ENCODE results near the gene NKX3-2.

The NKX3-2 gene

GRCh38 chr4:13546142-13546940 lies 2.0 kb upstream of the NKX3-2 start:
- in situ Hi-C loops (cut with MboI; ENCODE audit: low sequenced_read_pairs), result loop anchor here (10.0 kb wide), 1 partner anchor 702 kb away; no protein-coding TSS in a partner anchor

GRCh38 chr4:13545394-13545808 lies 1.1 kb upstream of the NKX3-2 start:
- in situ Hi-C loops (cut with MboI; ENCODE audit: low sequenced_read_pairs), result loop anchor here (10.0 kb wide), 1 partner anchor 701 kb away; no protein-coding TSS in a partner anchor

GRCh38 chr4:13544606-13545393 lies 492 bp upstream of the NKX3-2 start:
- in situ Hi-C loops (cut with MboI; ENCODE audit: low sequenced_read_pairs), result loop anchor here (10.0 kb wide), 1 partner anchor 700 kb away; no protein-coding TSS in a partner anchor

GRCh38 chr4:13543032-13543838 lies 1.1 kb downstream of the NKX3-2 start:
- in situ Hi-C loops (cut with MboI; ENCODE audit: low sequenced_read_pairs), result loop anchor here (10.0 kb wide), 1 partner anchor 698 kb away; no protein-coding TSS in a partner anchor

- in situ Hi-C loops (cut with MboI; ENCODE audit: low sequenced_read_pairs), result loop anchor here (10.0 kb wide), 1 partner anchor 698 kb away; no protein-coding TSS in a partner anchor
Observed at GRCh38 chr4:13542577-13543031, 1.7 kb downstream of the NKX3-2 start.

GRCh38 chr4:13541720-13542576 lies 2.4 kb downstream of the NKX3-2 start:
- in situ Hi-C loops (cut with MboI; ENCODE audit: low sequenced_read_pairs), result loop anchor here (10.0 kb wide), 1 partner anchor 697 kb away; no protein-coding TSS in a partner anchor

GRCh38 chr4:13541176-13541604 lies 3.1 kb downstream of the NKX3-2 start:
- in situ Hi-C loops (cut with MboI; ENCODE audit: low sequenced_read_pairs), result loop anchor here (10.0 kb wide), 1 partner anchor 696 kb away; no protein-coding TSS in a partner anchor

GRCh38 chr4:13540446-13541175 lies 3.7 kb downstream of the NKX3-2 start:
- in situ Hi-C loops (cut with MboI; ENCODE audit: low sequenced_read_pairs), result loop anchor here (10.0 kb wide), 1 partner anchor 696 kb away; no protein-coding TSS in a partner anchor

- in situ Hi-C loops (cut with MboI; ENCODE audit: low sequenced_read_pairs), result loop anchor here (10.0 kb wide), 1 partner anchor 695 kb away; no protein-coding TSS in a partner anchor
Observed at GRCh38 chr4:13539619-13540445, 4.5 kb downstream of the NKX3-2 start.

- in situ Hi-C loops (cut with MboI; ENCODE audit: low sequenced_read_pairs), result no loop called here
Observed at GRCh38 chr4:13539047-13539618, 5.2 kb downstream of the NKX3-2 start.

- in situ Hi-C loops (cut with MboI; ENCODE audit: low sequenced_read_pairs), result no loop called here
Observed at GRCh38 chr4:13538427-13538973, 5.8 kb downstream of the NKX3-2 start.

GRCh38 chr4:13537832-13538177 lies 6.5 kb downstream of the NKX3-2 start:
- in situ Hi-C loops (cut with MboI; ENCODE audit: low sequenced_read_pairs), result no loop called here

GRCh38 chr4:13537011-13537831 lies 7.1 kb downstream of the NKX3-2 start:
- in situ Hi-C loops (cut with MboI; ENCODE audit: low sequenced_read_pairs), result no loop called here

- in situ Hi-C loops (cut with MboI; ENCODE audit: low sequenced_read_pairs), result no loop called here
Observed at GRCh38 chr4:13536607-13537006, 7.7 kb downstream of the NKX3-2 start.

- in situ Hi-C loops (cut with MboI; ENCODE audit: low sequenced_read_pairs), result no loop called here
Observed at GRCh38 chr4:13535708-13536361, 8.5 kb downstream of the NKX3-2 start.

- in situ Hi-C loops (cut with MboI; ENCODE audit: low sequenced_read_pairs), result no loop called here
Observed at GRCh38 chr4:13535118-13535517, 9.2 kb downstream of the NKX3-2 start.
